ENCODE data around the gene PUDP. TPM values are rescaled to one million over a fixed set of nuclear protein-coding genes. Genes with fewer than 3 reads are reported as not detected.
A peak's percentile ranks its signal among the peaks of the same experiment; 100 is the strongest.

PUDP gene
- total RNA-seq, 1 donor from 2014 or later: 13.9 TPM

DNA sequence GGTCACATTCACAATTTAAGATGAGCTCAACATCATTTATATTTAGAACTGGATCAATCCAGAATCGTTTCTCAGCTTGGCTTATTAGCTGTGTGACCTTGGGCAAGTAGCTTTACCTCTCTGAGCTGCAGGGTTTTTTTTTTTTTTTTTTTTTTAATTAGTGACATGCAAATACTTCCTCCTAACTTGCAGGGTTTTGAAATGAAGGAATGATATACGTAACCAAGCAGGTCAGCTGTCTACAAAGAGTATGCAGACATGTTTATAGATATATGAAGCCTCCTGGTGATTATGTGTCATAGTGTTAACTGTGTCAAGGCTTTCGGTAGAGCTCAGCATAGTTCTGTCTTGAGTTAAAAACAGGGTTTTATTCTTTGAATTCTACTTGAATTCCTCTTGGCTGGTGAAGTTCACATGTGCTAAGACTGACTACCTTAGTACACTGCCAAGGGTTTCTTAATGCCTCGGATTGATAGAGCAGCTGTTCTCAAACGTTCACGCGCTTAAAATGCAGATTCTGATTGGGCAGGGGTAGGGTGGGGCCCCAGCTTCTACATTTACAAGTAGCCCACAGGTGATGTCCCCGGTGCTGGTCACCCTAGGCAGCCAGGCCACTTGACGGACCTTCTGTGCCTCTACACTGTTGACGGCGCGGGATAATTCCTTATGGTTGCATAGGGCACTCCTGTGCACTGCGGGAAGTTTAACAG, 1.1 kb downstream of the PUDP start:
- ATAC-seq: peak; percentile 17

DNA sequence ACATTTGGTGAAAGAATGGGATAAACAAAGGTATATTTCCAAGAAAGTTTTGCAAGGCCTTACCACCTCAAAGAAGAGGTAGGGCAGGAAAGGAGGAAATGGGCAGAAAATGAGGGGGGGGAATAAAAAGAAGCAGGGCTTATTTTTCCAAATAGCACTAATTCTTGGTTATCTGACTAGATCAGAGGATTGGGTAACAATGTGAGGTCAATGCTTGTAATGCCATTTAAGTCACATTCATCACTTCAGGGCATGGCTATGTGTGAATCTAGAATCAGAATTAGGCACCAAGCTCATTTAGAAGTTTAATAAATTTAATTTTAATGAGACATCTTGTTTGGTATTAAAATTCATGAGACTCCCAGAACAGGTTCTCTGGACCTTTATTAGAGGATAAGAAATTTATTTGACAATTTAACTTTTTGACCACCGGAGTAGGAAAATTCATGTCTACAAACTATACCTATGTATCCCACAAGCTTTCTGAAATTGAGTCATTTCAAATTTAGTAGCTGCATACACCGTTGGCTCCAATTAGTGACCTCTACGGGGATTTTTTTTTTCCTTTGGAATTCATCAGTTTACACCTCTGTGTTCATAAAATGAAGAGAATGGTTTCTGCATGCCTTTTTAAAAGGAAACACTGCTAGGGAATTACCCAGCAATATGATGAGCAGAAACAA, 1.8 kb downstream of the PUDP start:
- ATAC-seq: no peak

DNA sequence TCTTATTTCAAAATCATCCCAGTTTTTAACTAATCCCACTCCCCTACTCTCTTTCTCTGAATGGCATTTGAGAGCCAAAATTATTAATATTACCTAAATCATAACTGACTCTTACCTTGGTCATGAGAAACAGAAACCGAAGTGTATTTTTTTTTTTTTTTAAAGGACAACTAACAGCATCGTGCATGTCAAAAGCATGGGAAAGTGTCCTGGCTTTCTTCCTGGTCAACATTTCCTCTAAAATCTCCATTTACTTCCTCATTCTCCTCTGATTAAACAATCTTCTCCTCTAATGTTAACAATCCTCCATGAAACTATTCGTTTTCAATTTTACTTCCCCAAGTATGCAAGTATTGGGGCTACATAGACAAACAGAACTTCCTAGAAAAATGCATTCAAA, 2.5 kb downstream of the PUDP start:
- ATAC-seq: no peak

DNA sequence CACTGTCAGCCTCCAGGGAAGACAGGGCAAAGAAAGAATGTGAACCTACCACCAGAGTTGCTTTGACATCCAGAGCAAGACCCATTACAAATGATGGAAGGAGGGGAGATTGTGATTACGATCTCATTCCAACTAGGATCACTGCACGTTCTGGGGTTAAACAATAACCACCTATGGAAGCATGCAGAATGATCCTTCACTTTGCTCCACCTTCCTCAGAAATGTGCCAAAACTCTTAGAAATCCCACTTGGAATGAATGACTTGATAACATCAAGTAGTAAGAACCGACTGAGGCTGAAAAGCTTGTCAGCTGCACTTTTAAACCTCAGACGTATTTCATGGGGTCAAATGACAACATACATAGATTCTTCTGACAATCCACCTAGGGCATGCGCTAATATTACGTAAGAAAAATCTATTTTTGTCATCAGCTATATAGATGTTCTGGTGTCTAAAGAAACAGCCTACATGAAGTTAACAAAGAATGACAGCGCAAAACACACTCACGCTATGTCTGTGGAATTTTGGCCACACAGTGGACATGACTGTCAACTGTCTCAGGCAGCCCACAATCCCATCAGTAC, 3.9 kb downstream of the PUDP start:
- ATAC-seq: no peak

DNA sequence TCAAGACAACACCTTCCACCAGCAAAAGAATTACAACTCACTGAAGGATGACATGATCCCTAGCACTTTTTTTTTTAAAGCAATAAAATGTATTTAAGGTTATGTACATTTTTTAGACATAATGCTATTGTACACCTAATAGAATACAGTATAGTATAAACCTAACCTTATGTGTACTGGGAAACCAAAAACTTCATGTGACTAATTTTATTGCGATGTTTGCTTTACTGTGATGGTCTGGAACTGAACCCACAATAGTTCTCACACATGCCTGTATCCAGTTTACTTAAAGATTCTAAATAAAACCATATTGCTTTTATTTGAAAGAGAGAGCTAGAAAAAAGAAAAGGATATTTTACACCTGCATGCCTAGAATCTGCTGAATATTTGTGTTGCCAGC, 4.9 kb downstream of the PUDP start:
- ATAC-seq: no peak

DNA sequence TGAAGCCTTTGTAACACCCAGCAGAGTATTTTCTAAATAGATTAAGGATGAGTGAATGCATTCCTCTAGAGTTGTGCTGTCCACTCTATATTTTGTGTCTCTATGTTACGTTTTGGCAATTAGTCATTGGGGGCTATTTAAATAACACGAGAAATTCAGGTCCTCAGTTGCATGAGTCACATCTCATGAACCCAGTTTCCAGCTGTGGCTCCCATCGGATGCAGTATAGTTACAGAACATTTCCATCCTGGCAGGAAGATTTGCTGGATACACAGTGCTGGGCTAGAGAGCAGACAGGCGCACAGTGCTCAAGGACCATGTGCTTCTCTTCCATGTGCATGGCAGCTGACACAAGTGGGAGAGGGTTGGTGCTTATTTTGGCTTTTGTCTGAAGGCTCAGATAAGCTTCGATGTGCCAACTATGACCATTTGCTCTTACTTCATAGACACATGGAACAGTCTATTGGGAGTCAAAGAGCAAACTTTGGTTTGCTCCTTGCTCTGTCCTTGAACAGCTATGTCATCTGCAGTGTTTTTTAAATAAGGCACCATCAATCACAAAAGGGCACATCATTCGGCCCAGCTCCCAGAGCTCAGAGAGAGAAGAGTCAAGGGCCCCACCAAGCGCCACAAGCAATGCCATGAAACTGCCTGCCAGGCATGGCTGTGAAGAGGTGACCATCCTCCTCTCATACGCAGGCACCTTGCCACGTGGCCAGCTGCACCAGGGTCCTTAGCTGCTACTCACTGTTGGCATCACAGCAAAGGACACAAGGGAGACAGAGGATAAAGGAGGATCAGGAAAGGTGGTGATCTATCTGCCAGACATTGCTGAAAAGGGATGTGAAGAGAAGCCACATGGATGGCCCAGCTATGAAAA, 8.5 kb downstream of the PUDP start:
- no peak for ATAC-seq

DNA sequence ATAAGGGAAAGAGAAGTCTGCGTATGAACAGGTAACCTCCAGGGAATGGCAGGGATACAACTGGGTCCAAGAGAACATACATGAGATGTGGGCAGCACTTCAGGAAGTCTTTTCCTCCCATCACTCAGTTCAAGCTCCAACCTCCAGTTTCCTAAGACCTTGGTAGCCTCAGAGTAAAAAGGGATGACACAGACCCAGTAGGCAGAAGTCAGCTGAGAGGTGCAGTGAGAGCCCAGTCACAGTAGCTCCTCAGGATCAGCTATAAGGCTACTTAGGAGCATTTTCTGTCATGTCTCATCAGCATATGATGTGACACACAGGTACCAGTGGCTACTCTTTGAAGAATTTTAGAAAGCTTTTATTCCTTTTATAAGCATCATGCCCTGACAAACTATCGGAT, 13.0 kb downstream of the PUDP start:
- no peak for ATAC-seq

DNA sequence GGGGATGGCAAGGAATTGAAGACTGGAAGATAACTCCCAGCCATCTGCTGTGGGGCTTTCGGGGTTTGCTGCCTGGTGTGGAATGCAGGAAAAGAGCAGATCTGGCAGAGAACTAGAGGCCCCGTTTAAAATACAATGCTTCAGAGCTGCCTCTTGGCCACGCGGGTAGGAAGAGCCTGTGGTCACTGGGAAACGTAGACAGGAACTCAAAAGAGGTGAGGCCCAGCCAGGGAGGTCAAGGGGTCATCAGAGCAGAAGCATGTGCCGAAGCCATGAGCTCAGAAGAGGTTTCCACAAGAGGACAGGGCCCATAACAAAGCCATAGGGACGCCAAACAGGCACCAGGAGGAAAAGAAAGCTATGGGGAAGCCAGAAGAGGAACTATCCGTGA, 14.9 kb downstream of the PUDP start:
- ATAC-seq: no peak

DNA sequence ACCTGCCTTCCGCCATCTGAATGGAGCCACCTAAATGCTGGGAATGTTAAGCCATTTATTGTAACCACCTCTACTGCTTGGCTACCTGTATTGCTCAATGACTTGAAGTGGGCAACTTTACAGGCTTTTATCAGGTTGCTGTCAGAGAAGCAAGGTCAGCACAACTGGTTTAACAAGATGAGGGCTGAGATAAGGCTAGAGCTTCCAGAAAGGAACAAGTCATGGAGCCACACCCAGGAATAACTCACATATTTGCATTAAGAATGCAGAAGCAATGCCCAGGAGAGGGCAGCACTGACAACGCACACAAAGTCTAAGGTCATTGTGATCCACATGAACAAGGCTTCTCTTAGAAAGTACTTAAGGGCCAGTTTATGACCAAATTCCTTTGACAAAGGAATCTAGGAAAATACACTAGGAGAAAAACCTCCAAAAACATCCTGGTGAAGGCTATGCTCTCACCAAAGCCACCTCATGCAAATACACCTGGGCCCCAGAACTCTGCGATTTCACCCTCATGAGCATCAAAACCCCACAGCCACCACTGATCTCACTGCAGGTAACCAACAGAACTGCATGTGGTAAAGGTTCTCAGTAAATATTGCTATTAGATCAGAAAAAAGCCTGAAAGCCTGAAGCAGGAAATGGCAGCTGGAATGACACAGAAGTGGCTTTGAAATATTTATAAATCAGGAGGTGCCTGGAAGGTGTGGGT, 15.5 kb downstream of the PUDP start:
- peak; percentile 99 for ATAC-seq

DNA sequence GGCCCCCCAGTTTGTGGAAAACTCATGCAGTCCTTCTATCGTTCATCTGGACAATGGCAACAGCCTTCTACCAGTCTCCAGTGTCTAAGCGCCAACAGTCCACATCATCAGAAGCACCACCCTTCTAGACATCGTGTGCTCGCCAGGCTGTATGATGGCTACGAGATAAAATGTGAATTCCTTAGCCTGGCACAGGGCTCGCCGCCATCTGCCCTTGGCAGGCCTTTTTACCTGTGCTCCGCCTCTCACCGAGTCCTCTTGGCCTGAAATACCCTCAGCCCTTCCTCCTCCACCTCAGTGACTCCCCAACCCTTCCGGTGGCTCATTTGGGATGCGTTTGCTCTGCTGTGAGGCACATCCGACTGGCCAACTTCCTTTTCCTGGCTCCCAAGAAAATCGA, 16.3 kb downstream of the PUDP start:
- ATAC-seq: no peak

DNA sequence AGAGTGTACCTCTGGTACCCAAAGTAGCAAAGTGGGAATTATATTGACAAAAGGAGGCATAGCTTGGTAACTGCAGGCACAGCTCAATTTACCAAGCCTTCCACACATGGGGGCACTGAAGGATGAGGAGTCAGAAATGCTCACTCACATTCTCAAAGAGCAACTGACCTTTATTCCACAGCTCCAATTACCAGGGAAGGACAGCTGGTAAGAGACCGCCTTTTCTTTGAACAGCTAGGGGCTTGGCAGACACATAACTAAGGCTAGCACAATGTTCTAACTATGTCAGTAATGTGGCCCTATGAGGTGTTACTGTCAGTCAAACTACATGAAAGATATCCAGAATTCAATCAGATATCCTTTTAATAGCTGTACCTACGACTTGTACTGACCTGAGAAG, 20.9 kb downstream of the PUDP start:
- no peak for ATAC-seq

DNA sequence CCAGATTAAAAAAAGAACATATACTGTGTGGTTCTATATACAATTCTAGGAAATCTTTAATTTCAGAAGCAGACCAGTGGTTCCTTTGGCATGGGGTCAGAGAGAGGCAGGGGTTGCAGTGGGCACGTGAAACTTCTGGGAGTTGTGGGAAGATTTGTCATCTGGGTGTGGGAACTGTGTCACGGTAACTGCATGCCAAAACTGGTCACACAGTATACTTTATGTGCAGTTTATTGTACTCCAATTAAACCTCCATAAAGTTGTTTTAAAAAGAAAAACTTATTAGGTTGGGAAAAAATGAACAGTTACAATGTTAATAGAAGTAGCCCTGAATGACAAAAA, 27.1 kb downstream of the PUDP start:
- ATAC-seq: peak; percentile 75

DNA sequence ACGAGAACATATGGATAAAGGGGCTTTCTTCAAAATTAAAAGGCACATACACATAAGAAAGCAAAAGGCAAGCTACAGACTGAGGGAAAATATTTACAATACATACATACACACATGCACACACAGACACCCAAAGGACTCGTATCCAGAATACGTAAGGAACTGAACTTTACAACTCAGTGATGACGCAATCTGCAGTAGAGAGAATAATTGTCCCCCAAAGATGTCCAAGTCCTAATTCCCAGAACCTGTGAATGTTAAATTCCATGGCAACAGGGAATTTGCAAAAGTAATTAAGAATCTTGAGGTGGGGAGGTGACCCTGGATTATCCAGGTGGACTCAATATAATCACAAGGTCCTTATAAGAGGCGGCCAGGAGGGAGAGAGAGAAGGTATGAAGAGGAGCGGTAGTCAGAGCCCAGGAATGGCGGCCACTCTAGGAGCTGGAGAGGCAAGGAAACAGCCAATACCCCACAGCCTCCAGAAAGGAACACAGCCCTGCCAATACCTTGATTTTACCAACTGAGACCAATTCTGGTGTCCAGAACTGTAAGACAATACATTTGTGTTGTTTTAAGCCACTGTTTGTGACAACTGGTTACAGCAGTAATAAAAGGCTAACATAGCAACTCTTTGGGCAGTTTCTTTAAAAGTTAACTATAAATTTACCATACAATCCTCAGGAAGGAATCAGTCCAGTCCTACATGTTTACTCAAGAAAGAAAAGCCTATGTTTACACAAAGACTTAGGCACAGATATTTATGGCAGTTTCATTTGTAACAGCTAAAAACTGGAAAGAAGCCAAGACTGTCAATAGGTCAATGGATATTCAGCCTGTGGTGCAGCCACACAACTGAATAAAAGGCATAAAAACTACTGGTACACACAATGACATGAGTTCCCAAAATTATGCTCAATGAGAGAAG, 27.7 kb downstream of the PUDP start:
- peak; percentile 59 for ATAC-seq

DNA sequence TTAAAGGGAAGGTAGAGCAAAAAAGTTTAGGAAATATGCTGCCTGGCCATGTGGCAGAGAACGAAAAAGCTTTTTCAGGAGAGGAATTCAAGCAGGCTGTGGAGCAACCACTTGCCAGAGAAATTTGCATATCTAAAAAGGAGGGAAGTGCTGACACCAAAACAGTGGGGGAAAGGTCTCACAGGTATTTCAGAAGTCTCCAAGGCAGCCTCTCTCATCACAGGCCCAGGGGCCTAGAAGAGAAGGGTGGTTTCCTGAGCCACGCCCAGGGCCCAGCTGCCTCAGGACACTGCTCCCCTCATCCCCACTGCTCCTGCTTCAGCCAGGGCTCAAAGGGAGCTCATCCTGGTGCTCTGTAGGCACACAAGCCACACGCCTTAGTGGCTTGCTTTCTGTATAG, 30.4 kb downstream of the PUDP start:
- ATAC-seq: no peak

DNA sequence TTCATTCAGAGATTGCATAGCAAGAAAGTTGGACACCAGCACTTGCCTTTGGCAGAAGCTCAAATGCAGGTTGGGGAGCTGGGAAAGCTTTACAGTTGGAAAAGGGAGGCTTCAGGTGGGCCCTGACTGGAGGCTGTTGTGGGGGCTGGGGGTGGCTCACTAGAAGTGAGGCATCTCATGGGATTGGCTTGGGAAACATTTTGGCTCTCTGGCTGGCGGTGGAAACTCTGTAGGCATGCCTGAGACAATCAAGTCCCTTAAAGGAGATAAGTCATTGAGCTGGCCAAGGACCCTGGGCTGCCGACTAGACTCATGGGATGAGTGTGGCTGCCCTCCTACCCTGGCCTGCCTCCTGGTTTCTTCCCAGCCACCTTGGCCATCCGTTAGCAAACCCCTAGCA, 31.9 kb downstream of the PUDP start:
- no peak for ATAC-seq

DNA sequence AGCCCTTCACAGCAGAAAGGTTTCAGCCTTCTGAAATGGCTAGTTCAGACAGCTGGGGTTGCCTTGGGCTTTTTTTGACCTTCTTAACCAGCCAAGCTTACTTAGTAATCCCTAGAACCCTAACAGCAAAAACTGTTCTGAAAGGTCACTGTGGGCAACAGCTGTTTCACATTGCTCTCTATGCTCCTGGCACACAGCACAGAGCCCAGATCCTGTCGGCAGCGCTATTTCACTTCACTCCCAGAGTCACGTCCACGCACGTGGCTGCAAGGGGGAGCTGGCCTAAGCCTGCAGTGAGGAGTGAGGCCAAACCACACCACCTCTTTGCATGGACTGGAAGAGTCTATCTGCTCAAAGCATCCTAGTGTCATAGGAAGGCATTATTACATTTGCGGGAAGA, 32.4 kb downstream of the PUDP start:
- ATAC-seq: no peak

DNA sequence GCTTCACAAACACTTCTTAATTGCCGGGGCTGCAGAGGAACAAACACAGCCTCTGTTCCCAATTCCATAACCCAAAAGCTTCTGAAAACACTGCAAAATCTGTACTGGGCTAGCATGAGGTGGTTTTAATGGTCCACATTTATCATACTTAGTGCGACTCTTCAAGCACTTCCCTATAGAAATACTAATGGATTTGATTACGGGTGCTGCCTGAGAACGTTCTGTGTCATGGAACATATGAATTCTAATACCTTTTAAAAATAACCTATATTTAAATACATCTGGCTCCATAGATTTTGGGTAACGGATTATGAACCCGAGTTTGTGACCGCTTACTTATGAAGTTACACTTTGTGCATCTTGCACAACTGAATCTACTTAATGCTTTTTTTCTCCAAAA, 35.9 kb downstream of the PUDP start:
- no peak for ATAC-seq

DNA sequence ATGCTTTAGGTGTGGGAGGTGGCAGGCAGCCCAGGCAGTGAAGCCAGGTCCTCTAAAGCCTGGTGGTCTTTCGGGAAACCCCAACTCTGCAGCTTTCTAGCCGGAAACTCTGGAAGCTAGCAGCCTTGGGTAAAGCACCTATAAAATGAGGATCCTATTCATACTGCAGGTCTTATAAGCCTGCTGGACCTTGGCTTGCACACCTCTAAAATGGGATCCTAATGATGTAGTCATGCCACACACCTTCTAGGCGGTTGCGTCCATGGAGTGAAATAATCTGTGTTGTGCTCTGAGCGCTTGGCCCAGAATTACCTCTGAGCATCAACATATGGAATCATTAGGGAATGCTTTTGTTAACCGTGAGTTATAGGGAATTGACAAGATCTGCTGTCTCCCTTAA, 36.4 kb downstream of the PUDP start:
- no peak for ATAC-seq

DNA sequence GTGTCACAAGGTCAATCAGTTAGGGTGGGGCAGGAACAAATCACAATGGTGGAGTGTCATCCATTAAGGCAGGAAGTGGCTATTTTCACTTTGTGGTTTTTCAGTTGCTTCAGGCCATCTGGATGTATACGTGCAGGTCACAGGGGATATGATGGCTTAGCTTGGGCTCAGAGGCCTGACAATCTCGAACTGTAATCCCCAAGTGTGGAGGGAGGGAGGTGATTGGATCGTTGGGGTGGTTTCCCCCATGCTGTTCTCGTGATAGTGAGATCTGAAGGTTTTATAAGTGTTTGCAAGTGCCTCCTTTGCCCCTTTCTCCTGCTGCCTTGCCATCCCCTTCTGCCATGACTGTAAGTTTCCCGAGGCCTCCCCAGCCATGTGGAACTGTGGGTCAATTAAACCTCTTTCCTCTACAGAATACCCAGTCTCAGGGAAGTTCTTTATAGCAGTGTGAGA, 37.1 kb downstream of the PUDP start:
- no peak for ATAC-seq

DNA sequence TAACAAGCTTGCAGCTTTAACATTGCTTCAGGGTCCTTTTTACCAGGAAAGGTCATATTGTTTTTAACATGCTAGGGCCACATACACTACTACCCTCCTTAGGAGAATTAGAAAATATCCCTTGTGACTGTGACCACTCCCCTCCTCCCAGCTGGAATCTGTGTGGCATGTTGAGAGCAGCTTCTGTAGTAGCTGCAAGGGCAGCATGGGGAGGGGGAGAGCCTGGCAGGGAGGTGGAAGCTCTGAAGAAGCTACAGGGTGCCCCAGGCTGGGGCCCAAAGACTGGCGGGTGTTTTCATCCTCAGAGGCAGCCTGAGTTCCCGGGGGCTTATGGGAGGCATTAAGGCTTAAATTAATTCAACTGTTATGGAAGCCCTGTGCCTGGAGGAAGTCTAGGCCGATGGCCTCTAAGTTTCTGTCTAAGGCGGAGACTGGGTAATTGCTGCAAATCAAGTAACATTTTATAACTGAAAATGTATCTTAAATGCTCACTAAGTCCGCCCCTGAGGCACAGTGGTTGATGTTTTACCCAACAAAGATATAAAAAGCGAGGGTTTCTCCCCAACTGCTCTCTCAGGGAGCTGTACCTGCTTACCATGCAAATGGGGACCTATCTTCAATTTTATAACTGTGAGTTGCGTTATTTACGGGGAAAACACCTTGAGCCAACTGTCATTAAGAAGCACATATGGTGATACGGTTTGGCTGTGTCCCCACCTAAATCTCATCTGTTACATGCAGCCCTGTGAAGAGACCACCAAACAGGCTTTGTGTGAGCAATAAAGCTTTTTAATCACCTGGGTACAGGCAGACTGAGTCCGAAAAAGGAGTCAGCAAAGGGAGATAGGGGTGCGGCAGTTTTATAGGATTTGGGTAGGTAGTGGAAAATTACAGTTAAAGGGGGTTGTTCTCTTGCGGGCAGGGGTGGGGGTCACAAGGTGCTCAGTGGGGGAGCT, 37.8 kb downstream of the PUDP start:
- ATAC-seq: no peak
